Karpas-422 (cell line): ENCODE data around the gene PJA1. TPM values are rescaled to one million over a fixed set of nuclear protein-coding genes. Genes with fewer than 3 reads are reported as not detected.
A peak's percentile ranks its signal among the peaks of the same experiment; 100 is the strongest.

ENCODE experiments used
- DNase-seq: peaks from one replicate; pipeline ENCODE4 v3.0.0-alpha.2; 2015
- H2AFZ ChIP-seq: fragments of 200-600 bp; sonication (generic); 2 replicates; pipeline ENCODE4 v1.6.1; 2014; ENCODE audit warnings: antibody characterized with exemption, low read length, mixed read lengths
- H3K27ac ChIP-seq: fragments of 200-600 bp; sonication (generic); 2 replicates; pipeline ENCODE4 v1.5.1; 2014; ENCODE audit warnings: mild to moderate bottlenecking, low read length, moderate library complexity
- H3K27me3 ChIP-seq: fragments of 200-600 bp; sonication (generic); 2 replicates; pipeline ENCODE4 v1.6.1; 2014; ENCODE audit warnings: low read length, mixed read lengths
- H3K36me3 ChIP-seq: fragments of 200-600 bp; sonication (generic); 2 replicates; pipeline ENCODE4 v1.6.1; 2014; ENCODE audit warnings: low read length, mixed read lengths; ENCODE audit not compliant: insufficient read depth
- H3K4me1 ChIP-seq: fragments of 200-600 bp; sonication (generic); 2 replicates; pipeline ENCODE4 v1.6.1; 2014; ENCODE audit warnings: mild to moderate bottlenecking, low read length, mixed read lengths
- H3K4me2 ChIP-seq: fragments of 200-600 bp; sonication (generic); 2 replicates; pipeline ENCODE4 v1.6.1; 2014; ENCODE audit warnings: low read length, low read depth, mild to moderate bottlenecking; ENCODE audit not compliant: poor library complexity, severe bottlenecking
- H3K4me3 ChIP-seq: fragments of 200-600 bp; sonication (generic); 2 replicates; pipeline ENCODE4 v1.5.1; 2014; ENCODE audit warnings: mild to moderate bottlenecking, antibody characterized with exemption, low read length, mixed read lengths
- H3K79me2 ChIP-seq: fragments of 200-600 bp; sonication (generic); 2 replicates; pipeline ENCODE4 v1.6.1; 2014; ENCODE audit warnings: mild to moderate bottlenecking, low read length, mixed read lengths
- H3K9ac ChIP-seq: fragments of 200-600 bp; sonication (generic); 2 replicates; pipeline ENCODE4 v1.6.0; 2014; ENCODE audit warnings: low read length
- H3K9me2 ChIP-seq: fragments of 200-600 bp; sonication (generic), shearing (Covaris generic); replicated peaks from 2 replicates; pipeline ENCODE4 v1.6.0; 2014; ENCODE audit warnings: mild to moderate bottlenecking, low read length, moderate library complexity; ENCODE audit not compliant: insufficient read depth
- H3K9me3 ChIP-seq: fragments of 300-700, 200-600 bp; sonication (generic); 2 replicates; pipeline ENCODE4 v1.6.1; 2014; ENCODE audit warnings: low read length, mixed read lengths
- H4K20me1 ChIP-seq: fragments of 200-600 bp; sonication (generic); 2 replicates; pipeline ENCODE4 v1.6.1; 2014; ENCODE audit warnings: mild to moderate bottlenecking, antibody characterized with exemption, low read length, low read depth; ENCODE audit not compliant: insufficient read depth
- total RNA-seq: library from RNA; depleted of rRNA; stranded (reverse); fragments of >200 nt; shearing (Covaris generic); gene quantifications from 2 replicates; pipeline ENCODE4 v1.2.3, GENCODE V29; 2014; ENCODE audit warnings: low replicate concordance; rRNA removed

PJA1 gene
- total RNA-seq: 15.7 and 21.5 TPM in 2 replicates

- Histone ChIP-seq H3K9ac (peak within 1 kb of the TSS; percentile 82), H2AFZ (peak within 1 kb of the TSS; percentile 61), H3K4me3 (peak within 1 kb of the TSS; percentile 79), H3K27ac (no peak within 1 kb of the TSS; the same call in 1 of the 2 replicates), H3K9me2 (no peaks in the 10 kb centered on the region), H4K20me1 (no peaks in the 10 kb centered on the region), H3K79me2 (0 out of 2 replicates have a peak, but pooled peaks cover 5% of the 10 kb centered on the region), H3K4me1 (peaks cover 11% of the 10 kb centered on the region), H3K36me3 (no peaks in the 10 kb centered on the region), H3K27me3 (no peaks in the 10 kb centered on the region), H3K4me2 (peak within 1 kb of the TSS; percentile 81), H3K9me3 (no peaks in the 10 kb centered on the region)
- DNase-seq: peak; percentile 85
Measured at GRCh38 chrX:69165087-69165651, at the start of gene PJA1. TSS of gene PJA1 (minus strand) at chrX:69165453. CDS start at chrX:69163073, 2,380 bp downstream.

- Histone ChIP-seq H4K20me1 (no peaks in the 10 kb centered on the region), H3K27me3 (no peaks in the 10 kb centered on the region), H3K9me2 (no peaks in the 10 kb centered on the region), H2AFZ (no peak overlapping the region), H3K36me3 (no peaks in the 10 kb centered on the region), H3K4me3 (no peak overlapping the region), H3K4me2 (no peak overlapping the region), H3K4me1 (no peaks in the 10 kb centered on the region), H3K9ac (no peak overlapping the region), H3K9me3 (no peaks in the 10 kb centered on the region), H3K79me2 (no peaks in the 10 kb centered on the region), H3K27ac (no peak overlapping the region)
- no peak for DNase-seq
Measured at GRCh38 chrX:69214463-69214862, 49.2 kb upstream of the PJA1 start.

- Histone ChIP-seq H3K4me2 (no peak overlapping the region), H3K9ac (no peak overlapping the region), H3K9me2 (no peaks in the 10 kb centered on the region), H3K9me3 (no peaks in the 10 kb centered on the region), H4K20me1 (no peaks in the 10 kb centered on the region), H2AFZ (no peak overlapping the region), H3K36me3 (no peaks in the 10 kb centered on the region), H3K27me3 (no peaks in the 10 kb centered on the region), H3K4me3 (no peak overlapping the region), H3K4me1 (no peaks in the 10 kb centered on the region), H3K27ac (no peak overlapping the region), H3K79me2 (no peaks in the 10 kb centered on the region)
- no peak for DNase-seq
Measured at GRCh38 chrX:69211701-69212100, 46.4 kb upstream of the PJA1 start.

GRCh38 chrX:69210581-69210980 lies 45.3 kb upstream of the PJA1 start:
- Histone ChIP-seq H3K9me2 (no peaks in the 10 kb centered on the region), H3K79me2 (no peaks in the 10 kb centered on the region), H3K36me3 (no peaks in the 10 kb centered on the region), H4K20me1 (no peaks in the 10 kb centered on the region), H3K4me2 (no peak overlapping the region), H3K27me3 (no peaks in the 10 kb centered on the region), H3K9me3 (no peaks in the 10 kb centered on the region), H3K4me3 (no peak overlapping the region), H3K9ac (no peak overlapping the region), H3K4me1 (no peaks in the 10 kb centered on the region), H3K27ac (no peak overlapping the region), H2AFZ (no peak overlapping the region)
- no peak for DNase-seq

- no peaks in the 10 kb centered on the region for H3K4me1 ChIP-seq
- H3K27me3 ChIP-seq: no peaks in the 10 kb centered on the region
- H2AFZ ChIP-seq: no peak overlapping the region
- H3K9me2 ChIP-seq: no peaks in the 10 kb centered on the region
- no peak overlapping the region for H3K4me2 ChIP-seq
- no peaks in the 10 kb centered on the region for H3K79me2 ChIP-seq
- H3K27ac ChIP-seq: no peak overlapping the region
- no peaks in the 10 kb centered on the region for H3K36me3 ChIP-seq
- H3K4me3 ChIP-seq: no peak overlapping the region
- H4K20me1 ChIP-seq: no peaks in the 10 kb centered on the region
- DNase-seq: no peak
- no peak overlapping the region for H3K9ac ChIP-seq
- H3K9me3 ChIP-seq: no peaks in the 10 kb centered on the region
Measured at GRCh38 chrX:69207216-69207615, 42.0 kb upstream of the PJA1 start.

- no peaks in the 10 kb centered on the region for H3K9me2 ChIP-seq
Measured at GRCh38 chrX:69203638-69204037, 38.4 kb upstream of the PJA1 start.

GRCh38 chrX:69197690-69198089 lies 32.4 kb upstream of the PJA1 start:
- Histone ChIP-seq H3K9ac (no peak overlapping the region), H3K27me3 (no peaks in the 10 kb centered on the region), H3K79me2 (no peaks in the 10 kb centered on the region), H3K4me2 (no peak overlapping the region), H4K20me1 (no peaks in the 10 kb centered on the region), H3K9me3 (no peaks in the 10 kb centered on the region), H3K4me1 (no peaks in the 10 kb centered on the region), H3K9me2 (no peaks in the 10 kb centered on the region), H3K4me3 (no peak overlapping the region), H3K36me3 (no peaks in the 10 kb centered on the region), H3K27ac (no peak overlapping the region), H2AFZ (no peak overlapping the region)
- no peak for DNase-seq

More at GRCh38 chrX:69203638-69204037, 38.4 kb upstream of the PJA1 start:
- no peaks in the 10 kb centered on the region for H3K27me3 ChIP-seq
- H3K9ac ChIP-seq: no peak overlapping the region
- no peak overlapping the region for H2AFZ ChIP-seq
- no peaks in the 10 kb centered on the region for H3K36me3 ChIP-seq
- no peaks in the 10 kb centered on the region for H4K20me1 ChIP-seq
- no peak overlapping the region for H3K4me2 ChIP-seq
- no peak overlapping the region for H3K4me3 ChIP-seq
- H3K79me2 ChIP-seq: no peaks in the 10 kb centered on the region
- H3K9me3 ChIP-seq: no peaks in the 10 kb centered on the region
- no peaks in the 10 kb centered on the region for H3K4me1 ChIP-seq
- H3K27ac ChIP-seq: no peak overlapping the region
- no peak for DNase-seq

GRCh38 chrX:69196666-69197065 lies 31.4 kb upstream of the PJA1 start:
- H3K9ac ChIP-seq: no peak overlapping the region
- H2AFZ ChIP-seq: no peak overlapping the region
- no peaks in the 10 kb centered on the region for H3K36me3 ChIP-seq
- H3K9me3 ChIP-seq: no peaks in the 10 kb centered on the region
- H3K79me2 ChIP-seq: no peaks in the 10 kb centered on the region
- H3K9me2 ChIP-seq: no peaks in the 10 kb centered on the region
- no peaks in the 10 kb centered on the region for H4K20me1 ChIP-seq
- H3K27ac ChIP-seq: no peak overlapping the region
- no peaks in the 10 kb centered on the region for H3K27me3 ChIP-seq
- no peak overlapping the region for H3K4me2 ChIP-seq
- no peak for DNase-seq
- no peak overlapping the region for H3K4me3 ChIP-seq
- H3K4me1 ChIP-seq: no peaks in the 10 kb centered on the region
